ENCODE results near the gene HAPLN2. TPM values are rescaled to one million over a fixed set of nuclear protein-coding genes. Genes with fewer than 3 reads are reported as not detected.

The HAPLN2 gene
- total and polyA plus RNA-seq, 2 of the 4 experiments (the other 2 are of a cell fraction), result not detected

DNA sequence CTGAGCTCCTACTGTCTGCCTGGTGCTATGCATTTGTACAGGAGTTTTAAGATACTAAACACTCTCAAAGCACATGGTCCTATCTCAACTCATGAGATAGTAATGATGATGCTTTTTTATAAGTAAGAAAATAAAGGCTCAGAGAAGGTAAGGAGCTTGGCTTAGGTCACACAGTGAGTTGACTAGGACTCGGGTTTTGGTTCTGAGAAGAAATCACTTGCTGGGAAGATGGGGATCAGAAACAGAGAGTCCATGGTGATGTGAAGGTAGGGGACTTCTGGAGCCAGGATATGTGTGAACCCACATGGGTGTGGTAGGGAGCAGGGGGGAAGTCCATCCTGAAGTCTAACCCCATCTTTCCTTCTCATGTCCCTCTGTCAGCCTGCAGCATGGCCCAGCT is 26.5 kb downstream of the HAPLN2 start:
- no peaks in the 10 kb centered on the region for H3K79me1 ChIP-seq (ENCODE audit: low read depth in 1 of 2, low read length in 2 of 2)
- no peaks in the 10 kb centered on the region for H3K36me3 ChIP-seq (ENCODE audit: control insufficient read depth, insufficient read depth, low read length)
- H2BK120ac ChIP-seq (ENCODE audit: low read depth, low read length), result no peak overlapping the region
- H2AK9ac ChIP-seq (replicated peaks; ENCODE audit: low read depth, low read length, poor library complexity), result no peak overlapping the region
- no peak overlapping the region for H2BK5ac ChIP-seq (ENCODE audit: low read depth, low read length, poor library complexity, severe bottlenecking)
- no peaks in the 10 kb centered on the region; the same call in 1 of the 2 replicates for H3K4me1 ChIP-seq (ENCODE audit: control insufficient read depth, insufficient read depth, low read length)
- H4K91ac ChIP-seq (ENCODE audit: insufficient read depth, low read depth, low read length), result no peak overlapping the region
- no peak overlapping the region for H3K23ac ChIP-seq (ENCODE audit: low read depth, low read length)
- peaks cover 15% of the 10 kb centered on the region; the same call in 1 of the 2 replicates for H4K20me1 ChIP-seq (ENCODE audit: insufficient read depth, low read length)
- H2AK5ac ChIP-seq (ENCODE audit: low read depth, low read length), result no peak overlapping the region
- H2BK20ac ChIP-seq (ENCODE audit: low read depth, low read length), result no peak overlapping the region
- CTCF ChIA-PET, result no interaction called here
- TF ChIP-seq CHD1 (IDR thresholded peaks at IDR 0.05; ENCODE audit: low read depth, low read length) (no peak), NFE2L2 (IDR thresholded peaks at IDR 0.05; ENCODE audit: low read depth, low read length) (no peak), RFX5 (IDR thresholded peaks at IDR 0.05; ENCODE audit: low read depth, low read length) (no peak), MXI1 (IDR thresholded peaks at IDR 0.05; ENCODE audit: borderline replicate concordance, low read depth, low read length) (no peak), FOS (IDR thresholded peaks at IDR 0.05; ENCODE audit: low read depth, low read length) (no peak), RCOR1 (IDR thresholded peaks at IDR 0.05; ENCODE audit: insufficient replicate concordance, low read length) (no peak), CEBPB (IDR thresholded peaks at IDR 0.05; ENCODE audit: low read depth, low read length) (no peak), POLR2A (IDR thresholded peaks at IDR 0.05; ENCODE audit: low read depth, low read length) (no peak), RAD21 (IDR thresholded peaks at IDR 0.05; ENCODE audit: low read length) (no peak), MAFK (IDR thresholded peaks at IDR 0.05; ENCODE audit: low read depth, low read length) (no peak), SMC3 (IDR thresholded peaks at IDR 0.05; ENCODE audit: low read depth, low read length) (no peak), MAZ (IDR thresholded peaks at IDR 0.05; ENCODE audit: borderline replicate concordance, low read depth, low read length) (no peak), USF2 (IDR thresholded peaks at IDR 0.05; ENCODE audit: low read depth, low read length) (no peak)
- TF ChIP-seq, protein P1, sequence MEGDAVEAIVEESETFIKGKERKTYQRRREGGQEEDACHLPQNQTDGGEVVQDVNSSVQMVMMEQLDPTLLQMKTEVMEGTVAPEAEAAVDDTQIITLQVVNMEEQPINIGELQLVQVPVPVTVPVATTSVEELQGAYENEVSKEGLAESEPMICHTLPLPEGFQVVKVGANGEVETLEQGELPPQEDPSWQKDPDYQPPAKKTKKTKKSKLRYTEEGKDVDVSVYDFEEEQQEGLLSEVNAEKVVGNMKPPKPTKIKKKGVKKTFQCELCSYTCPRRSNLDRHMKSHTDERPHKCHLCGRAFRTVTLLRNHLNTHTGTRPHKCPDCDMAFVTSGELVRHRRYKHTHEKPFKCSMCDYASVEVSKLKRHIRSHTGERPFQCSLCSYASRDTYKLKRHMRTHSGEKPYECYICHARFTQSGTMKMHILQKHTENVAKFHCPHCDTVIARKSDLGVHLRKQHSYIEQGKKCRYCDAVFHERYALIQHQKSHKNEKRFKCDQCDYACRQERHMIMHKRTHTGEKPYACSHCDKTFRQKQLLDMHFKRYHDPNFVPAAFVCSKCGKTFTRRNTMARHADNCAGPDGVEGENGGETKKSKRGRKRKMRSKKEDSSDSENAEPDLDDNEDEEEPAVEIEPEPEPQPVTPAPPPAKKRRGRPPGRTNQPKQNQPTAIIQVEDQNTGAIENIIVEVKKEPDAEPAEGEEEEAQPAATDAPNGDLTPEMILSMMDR (conservative IDR thresholded peaks at IDR 0.05; ENCODE audit: low read depth, low read length), result no peak
- H3K9ac ChIP-seq (ENCODE audit: low read depth, low read length), result no peak overlapping the region
- no peak overlapping the region for H2BK15ac ChIP-seq (ENCODE audit: low read depth, low read length)
- H3K27ac ChIP-seq (ENCODE audit: insufficient read depth, low read length), result no peak overlapping the region
- H3K4me3 ChIP-seq (ENCODE audit: insufficient read depth, low read depth, low read length), result no peak overlapping the region
- H3K18ac ChIP-seq (ENCODE audit: low read depth, low read length), result no peak overlapping the region
- H2AFZ ChIP-seq (replicated peaks; ENCODE audit: low read length, poor library complexity), result no peak overlapping the region
- H3K9me3 ChIP-seq (ENCODE audit: control insufficient read depth, insufficient read depth, low read length), result 0 out of 2 replicates have a peak, but pooled peaks cover 1% of the 10 kb centered on the region
- H3K56ac ChIP-seq (ENCODE audit: extremely low read depth, insufficient read depth, low read length), result no peak overlapping the region
- H4K8ac ChIP-seq (ENCODE audit: low read depth in 2 of 2, low read length in 2 of 2), result no peak overlapping the region
- intact Hi-C loops (cut with micrococcal nuclease) (no loop called here), dilution Hi-C loops (cut with HindIII; ENCODE audit: low sequenced_read_pairs, unreplicated experiment) (no loop called here), in situ Hi-C loops (cut with MboI; ENCODE audit: low sequenced_read_pairs) (no loop called here)
- whole genome bisulfite sequencing, 2 experiments (ENCODE audit: extremely low coverage in 2 of 2, insufficient read length in 1 of 2), result no CpG with 5 or more reads among the region's 1 CpG
- BruUV-seq (replicated peaks), result no TSS peak
- H3K9me1 ChIP-seq (ENCODE audit: insufficient read depth, low read length), result no peaks in the 10 kb centered on the region
- H4K5ac ChIP-seq (ENCODE audit: low read depth, low read length), result no peak overlapping the region
- H3K4ac ChIP-seq (ENCODE audit: low read depth, low read length), result no peak overlapping the region
- H3K27me3 ChIP-seq (ENCODE audit: control insufficient read depth, insufficient read depth, low read length), result peaks cover 96% of the 10 kb centered on the region
- H3K4me2 ChIP-seq (ENCODE audit: low read depth, low read length), result no peak overlapping the region
- ATAC-seq (ENCODE audit: low read depth) (no peak), DNase-seq (no peak)
- no peak overlapping the region for H3K14ac ChIP-seq (replicated peaks; ENCODE audit: low read depth, low read length)
- POLR2A ChIA-PET (ENCODE audit: unreplicated experiment), result no interaction called here

Data from IMR-90 (cell line).